Mesenchymal stem cell (in vitro differentiated cells and primary cell): ENCODE results near the gene CHST2.

ENCODE experiments used
- DNase-seq: peaks from one replicate; pipeline ENCODE4 v3.0.0-alpha.2; 2013
- H2AFZ ChIP-seq: one replicate; pipeline ENCODE4 v1.6.1; 2013; ENCODE audit warnings: low read depth, mild to moderate bottlenecking, control low read depth, inconsistent platforms, low read length, moderate library complexity
- H2AK5ac ChIP-seq: 2 replicates; pipeline ENCODE4 v1.6.1; 2013; ENCODE audit warnings: low read length, moderate library complexity, mild to moderate bottlenecking, inconsistent platforms; ENCODE audit not compliant: severe bottlenecking
- H2BK120ac ChIP-seq: one replicate; pipeline ENCODE4 v1.6.1; 2013; ENCODE audit warnings: low read depth, mild to moderate bottlenecking, inconsistent platforms, low read length, moderate library complexity
- H2BK12ac ChIP-seq, 2 experiments: one replicate each; pipeline ENCODE4 v1.6.1; 2013; ENCODE audit warnings: inconsistent platforms in 2 of 2, low read length in 2 of 2, mild to moderate bottlenecking in 2 of 2, moderate library complexity in 2 of 2, control low read depth in 1 of 2
- H2BK15ac ChIP-seq: one replicate; pipeline ENCODE4 v1.6.1; 2013; ENCODE audit warnings: mild to moderate bottlenecking, low read depth, inconsistent platforms; ENCODE audit not compliant: poor library complexity, severe bottlenecking
- H2BK5ac ChIP-seq: 2 replicates; pipeline ENCODE4 v1.6.1; 2013; ENCODE audit warnings: low read depth, mild to moderate bottlenecking, low read length, control low read depth, inconsistent platforms; ENCODE audit not compliant: poor library complexity, severe bottlenecking
- H3K14ac ChIP-seq, 2 experiments: one replicate each; pipeline ENCODE4 v1.6.1; 2013; ENCODE audit warnings: inconsistent platforms in 2 of 2, low read length in 2 of 2, control low read depth in 1 of 2, mild to moderate bottlenecking in 1 of 2, moderate library complexity in 1 of 2
- H3K18ac ChIP-seq, 2 experiments: one replicate each; pipeline ENCODE4 v1.6.1; 2013; ENCODE audit warnings: inconsistent platforms in 2 of 2, low read length in 2 of 2, control low read depth in 1 of 2, low read depth in 1 of 2, mild to moderate bottlenecking in 1 of 2
- H3K23ac ChIP-seq, 2 experiments: one replicate each; pipeline ENCODE4 v1.6.1; 2013; ENCODE audit warnings: inconsistent platforms in 2 of 2, low read length in 2 of 2, mild to moderate bottlenecking in 2 of 2, moderate library complexity in 2 of 2, control low read depth in 1 of 2
- H3K27ac ChIP-seq: 2 replicates; pipeline ENCODE4 v1.5.1; 2013; ENCODE audit warnings: mild to moderate bottlenecking, moderate library complexity, low read length, control low read depth, inconsistent platforms; ENCODE audit not compliant: poor library complexity, severe bottlenecking
- H3K27me3 ChIP-seq, 2 experiments: 2 replicates each; pipeline versions ENCODE4 v1.6.1 to v1.7.0; 2013; ENCODE audit warnings: low read length in 2 of 2, mild to moderate bottlenecking in 2 of 2, moderate library complexity in 2 of 2, control low read depth in 1 of 2, inconsistent platforms in 1 of 2; ENCODE audit not compliant: control insufficient read depth in 1 of 2, insufficient read depth in 1 of 2
- H3K36me3 ChIP-seq, 2 experiments: 2 replicates each; pipeline versions ENCODE4 v1.6.1 to v1.7.0; 2013; ENCODE audit warnings: low read length in 2 of 2, control low read depth in 1 of 2, inconsistent platforms in 1 of 2, low read depth in 1 of 2, mild to moderate bottlenecking in 1 of 2; ENCODE audit not compliant: insufficient read depth in 2 of 2, control insufficient read depth in 1 of 2
- H3K4ac ChIP-seq, 2 experiments: one replicate each; pipeline ENCODE4 v1.6.1; 2013; ENCODE audit warnings: inconsistent platforms in 2 of 2, low read length in 2 of 2, mild to moderate bottlenecking in 2 of 2, moderate library complexity in 2 of 2, control low read depth in 1 of 2, low read depth in 1 of 2
- H3K4me1 ChIP-seq: 2 replicates; pipeline ENCODE4 v1.6.1; 2013; ENCODE audit warnings: low read depth, low read length, control low read depth; ENCODE audit not compliant: control insufficient read depth, insufficient read depth
- H3K4me2 ChIP-seq: 2 replicates; pipeline ENCODE4 v1.6.1; 2013; ENCODE audit warnings: low read length, mild to moderate bottlenecking, inconsistent platforms; ENCODE audit not compliant: poor library complexity, severe bottlenecking
- H3K4me3 ChIP-seq, 2 experiments: 2 replicates each; pipeline versions ENCODE4 v1.5.1 to v1.7.0; 2013; ENCODE audit warnings: low read length in 2 of 2, mild to moderate bottlenecking in 2 of 2, control low read depth in 1 of 2, low read depth in 1 of 2; ENCODE audit not compliant: insufficient read depth in 1 of 2
- H3K79me1 ChIP-seq: replicated peaks from 2 replicates; pipeline ENCODE4 v1.6.1; 2013; ENCODE audit warnings: mild to moderate bottlenecking, control low read depth, low read length, inconsistent platforms; ENCODE audit not compliant: poor library complexity, severe bottlenecking
- H3K9ac ChIP-seq: 2 replicates; pipeline ENCODE4 v1.7.0; 2013; ENCODE audit warnings: mild to moderate bottlenecking, low read length, moderate library complexity
- H3K9me3 ChIP-seq: 2 replicates; pipeline ENCODE4 v1.7.0; 2013; ENCODE audit warnings: mild to moderate bottlenecking, low read length; ENCODE audit not compliant: control insufficient read depth
- H4K8ac ChIP-seq: one replicate; pipeline ENCODE4 v1.6.1; 2013; ENCODE audit warnings: inconsistent platforms, mild to moderate bottlenecking, low read length, moderate library complexity
- H4K91ac ChIP-seq: one replicate; pipeline ENCODE4 v1.6.1; 2013; ENCODE audit warnings: mild to moderate bottlenecking, low read length, inconsistent platforms
- WGBS: methylation state at CpG from one replicate; pipeline ENCODE4 v1.1.7; 2013; ENCODE audit warnings: mixed read lengths; 5-methylcytosine and 5-hydroxymethylcytosine counted together

CHST2 gene

GRCh38 chr3:143137435-143138036 lies 18.0 kb downstream of the CHST2 start:
- Histone ChIP-seq H3K18ac (no peak overlapping the region), H3K23ac (peak overlapping the region in 1 of 2 experiments; percentile 85), H2BK12ac (no peak overlapping the region), H2BK15ac (no peak overlapping the region), H3K4me2 (no peak overlapping the region), H3K27ac (no peak overlapping the region), H2BK120ac (no peak overlapping the region), H4K8ac (no peak overlapping the region), H4K91ac (no peak overlapping the region), H3K4ac (no peak overlapping the region), H3K4me1 (peaks cover 7% of the 10 kb centered on the region), H2AK5ac (no peak overlapping the region), H3K9ac (no peak overlapping the region), H2AFZ (no peak overlapping the region), H2BK5ac (no peak overlapping the region), H3K9me3 (no peaks in the 10 kb centered on the region), H3K36me3 (no peaks in the 10 kb centered on the region), H3K79me1 (no peaks in the 10 kb centered on the region), H3K4me3 (no peak overlapping the region), H3K14ac (no peak overlapping the region), H3K27me3 (no peaks in the 10 kb centered on the region)
- 100% methylated on average over 2 of the region's 2 CpGs for WGBS
- DNase-seq: no peak

GRCh38 chr3:143138953-143139352 lies 19.4 kb downstream of the CHST2 start:
- no peak overlapping the region for H3K4me3 ChIP-seq
- H2AK5ac ChIP-seq: no peak overlapping the region
- H3K9me3 ChIP-seq: no peaks in the 10 kb centered on the region
- no peaks in the 10 kb centered on the region for H3K79me1 ChIP-seq
- H2BK12ac ChIP-seq: peak overlapping the region in 1 of 2 experiments; percentile 65
- 83% methylated on average over 2 of the region's 3 CpGs for WGBS
- H3K23ac ChIP-seq: no peak overlapping the region
- no peak overlapping the region for H2BK5ac ChIP-seq
- H3K27me3 ChIP-seq: no peaks in the 10 kb centered on the region
- no peak overlapping the region for H3K18ac ChIP-seq
- no peak overlapping the region for H3K9ac ChIP-seq
- H4K8ac ChIP-seq: no peak overlapping the region
- H3K27ac ChIP-seq: no peak overlapping the region
- no peak overlapping the region for H4K91ac ChIP-seq
- no peak overlapping the region for H3K14ac ChIP-seq
- H3K4me2 ChIP-seq: no peak overlapping the region
- H2BK120ac ChIP-seq: no peak overlapping the region
- no peak overlapping the region for H3K4ac ChIP-seq
- H2BK15ac ChIP-seq: no peak overlapping the region
- no peak for DNase-seq
- H3K4me1 ChIP-seq: peaks cover 7% of the 10 kb centered on the region
- no peak overlapping the region for H2AFZ ChIP-seq
- H3K36me3 ChIP-seq: no peaks in the 10 kb centered on the region

- H3K9ac ChIP-seq: peak overlapping the region; percentile 8
- no peak overlapping the region for H3K4me2 ChIP-seq
- H2AFZ ChIP-seq: no peak overlapping the region
- WGBS: 65% methylated on average over 7 of the region's 7 CpGs
- H3K4me1 ChIP-seq: peaks cover 5% of the 10 kb centered on the region
- H4K91ac ChIP-seq: no peak overlapping the region
- H3K27ac ChIP-seq: no peak overlapping the region
- DNase-seq: no peak
- no peak overlapping the region for H2BK5ac ChIP-seq
- H3K79me1 ChIP-seq: no peaks in the 10 kb centered on the region
- no peaks in the 10 kb centered on the region for H3K36me3 ChIP-seq
- H3K9me3 ChIP-seq: no peaks in the 10 kb centered on the region
- no peak overlapping the region for H2BK15ac ChIP-seq
- H3K4me3 ChIP-seq: peak overlapping the region in 1 of 2 experiments; percentile 1
- H2BK120ac ChIP-seq: no peak overlapping the region
- peak overlapping the region; percentile 43 for H4K8ac ChIP-seq
- no peak overlapping the region for H3K14ac ChIP-seq
- no peak overlapping the region for H3K18ac ChIP-seq
- peak overlapping the region in 1 of 2 experiments; percentile 28 for H2BK12ac ChIP-seq
- H3K4ac ChIP-seq: no peak overlapping the region
- no peak overlapping the region for H3K23ac ChIP-seq
- no peaks in the 10 kb centered on the region for H3K27me3 ChIP-seq
- no peak overlapping the region for H2AK5ac ChIP-seq
These were observed 20.2 kb downstream of the CHST2 start for GRCh38 chr3:143139762-143140161.

- Histone ChIP-seq H3K14ac (no peak overlapping the region), H2BK15ac (peak overlapping the region; percentile 60), H3K9me3 (no peaks in the 10 kb centered on the region), H3K27me3 (no peaks in the 10 kb centered on the region), H3K18ac (no peak overlapping the region), H3K9ac (no peak overlapping the region), H2AFZ (no peak overlapping the region), H2AK5ac (peak overlapping the region; percentile 38), H3K79me1 (no peaks in the 10 kb centered on the region), H4K8ac (no peak overlapping the region), H2BK120ac (no peak overlapping the region), H2BK12ac (no peak overlapping the region), H3K4me1 (peaks cover 5% of the 10 kb centered on the region), H3K36me3 (no peaks in the 10 kb centered on the region), H3K23ac (no peak overlapping the region), H3K27ac (no peak overlapping the region), H2BK5ac (no peak overlapping the region), H3K4me2 (no peak overlapping the region), H3K4me3 (peak overlapping the region in 1 of 2 experiments; percentile 1), H3K4ac (no peak overlapping the region), H4K91ac (no peak overlapping the region)
- WGBS: 95% methylated on average over 6 of the region's 6 CpGs
- no peak for DNase-seq
These were observed 21.0 kb downstream of the CHST2 start for GRCh38 chr3:143140550-143140949.
